Caco-2 (cell line): ENCODE results near the gene ERICH6. TPM values are rescaled to one million over a fixed set of nuclear protein-coding genes. Genes with fewer than 3 reads are reported as not detected.

Experiments used
- BruUV-seq: library from RNA; stranded (reverse); fragments of 400-500 nt; replicated peaks from 2 replicates; lab custom pipeline; 2021; lab: Mats Ljungman, UMichigan
- CTCF ChIA-PET: fragments of 300-600 bp; sonication (Branson Sonifier 250); formaldehyde crosslinking; loops from one replicate; lab custom pipeline; 2022; ENCODE audit warnings: antibody characterized with exemption; lab: Charles Lee
- POLR2A ChIA-PET: fragments of 300-600 bp; sonication (Branson Sonifier 250); formaldehyde crosslinking; loops from one replicate; lab custom pipeline; 2022; ENCODE audit warnings: antibody characterized with exemption; lab: Charles Lee
- DNase-seq, 2 experiments: peaks; one replicate each; pipeline versions ENCODE4 v3.0.0 to v3.0.0-alpha.2; 2020 to 2022
- H3K27me3 ChIP-seq: replicated peaks from 2 replicates; pipeline ENCODE4 v1.6.0; 2011; ENCODE audit warnings: low read length; ENCODE audit not compliant: control insufficient read depth, insufficient read depth
- H3K36me3 ChIP-seq: 2 replicates; pipeline ENCODE4 v1.5.1; 2011; ENCODE audit warnings: low read length; ENCODE audit not compliant: control insufficient read depth, insufficient read depth
- H3K4me1 ChIP-seq: fragments of 250-450 bp; sonication (Bioruptor Pico); 2 replicates; pipeline ENCODE4 v1.5.1; 2020; ENCODE audit warnings: mild to moderate bottlenecking
- H3K4me3 ChIP-seq: 2 replicates; pipeline ENCODE4 v1.5.1; 2011; ENCODE audit warnings: low read depth, mild to moderate bottlenecking, control low read depth, low read length
- H3K9me3 ChIP-seq: fragments of 250-450 bp; sonication (Bioruptor Pico); 2 replicates; pipeline ENCODE4 v1.5.1; 2020; ENCODE audit warnings: mild to moderate bottlenecking, moderate library complexity
- H3K27ac Mint-ChIP-seq: one replicate; pipeline ENCODE4 v1.8.0; 2022; ENCODE audit warnings: mixed read lengths; ENCODE audit not compliant: unreplicated experiment
- H3K27me3 Mint-ChIP-seq: one replicate; pipeline ENCODE4 v1.8.0; 2022; ENCODE audit warnings: mixed read lengths; ENCODE audit not compliant: insufficient read depth, unreplicated experiment
- H3K36me3 Mint-ChIP-seq: one replicate; pipeline ENCODE4 v1.8.0; 2022; ENCODE audit warnings: mild to moderate bottlenecking, mixed read lengths; ENCODE audit not compliant: insufficient read depth, unreplicated experiment
- H3K4me1 Mint-ChIP-seq: one replicate; pipeline ENCODE4 v1.8.0; 2022; ENCODE audit warnings: low read depth, mixed read lengths; ENCODE audit not compliant: unreplicated experiment
- H3K4me3 Mint-ChIP-seq: one replicate; pipeline ENCODE4 v1.8.0; 2022; ENCODE audit warnings: mild to moderate bottlenecking, moderate library complexity, mixed read lengths; ENCODE audit not compliant: unreplicated experiment
- H3K9me3 Mint-ChIP-seq: one replicate; pipeline ENCODE4 v1.8.0; 2022; ENCODE audit warnings: mixed read lengths; ENCODE audit not compliant: unreplicated experiment
- CTCF ChIP-seq, 2 experiments: fragments of 200-600 bp in 1 of 2; IDR thresholded peaks; 1 replicate in 1 of 2; 2 replicates in 1 of 2; pipeline versions ENCODE4 v1.5.1 to v1.8.0; 2011 to 2022; ENCODE audit warnings: antibody characterized with exemption in 1 of 2, control low read depth in 1 of 2, inconsistent platforms in 1 of 2, low read depth in 1 of 2, low read length in 1 of 2, mild to moderate bottlenecking in 1 of 2, moderate library complexity in 1 of 2; ENCODE audit not compliant: insufficient read depth in 1 of 2, severe bottlenecking in 1 of 2, unreplicated experiment in 1 of 2
- intact Hi-C: fragments of 100-400 bp; cut with micrococcal nuclease; formaldehyde crosslinking; loops from one replicate; pipeline ENCODE4 v1.10.0; 2022; ENCODE audit not compliant: unreplicated experiment
- total RNA-seq: library from RNA; stranded (reverse); gene quantifications from 2 replicates; pipeline ENCODE4 v1.2.3, GENCODE V29; 2022

The ERICH6 gene
- total RNA-seq, 1 experiment from 2014 or later: not detected

DNA sequence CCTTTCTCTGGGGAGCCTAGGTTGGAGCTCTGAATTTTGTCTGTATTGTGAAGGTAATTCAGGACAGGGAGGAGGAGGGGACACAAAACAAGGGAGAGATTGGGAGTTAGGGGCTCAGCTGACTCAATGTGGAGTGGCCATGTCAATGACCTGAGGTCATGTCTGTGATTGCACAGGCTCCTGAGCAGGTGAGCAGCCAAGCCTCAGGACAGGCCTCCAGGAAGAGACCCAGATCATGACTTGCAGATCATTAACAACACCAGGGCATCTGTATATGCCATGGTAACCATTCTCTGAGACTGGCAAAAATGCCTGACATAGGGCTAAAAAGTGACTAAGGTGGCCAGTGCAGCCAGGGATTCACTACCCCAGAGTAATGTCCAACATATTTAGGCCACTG lies 20.9 kb downstream of the ERICH6 start:
- H3K36me3 Mint-ChIP-seq: no peaks in the 10 kb centered on the region
- ChIA-PET CTCF (no interaction called here), POLR2A (no interaction called here)
- no peaks in the 10 kb centered on the region for H3K4me1 ChIP-seq
- H3K27me3 ChIP-seq: no peaks in the 10 kb centered on the region
- H3K9me3 Mint-ChIP-seq: no peaks in the 10 kb centered on the region
- no peak overlapping the region for H3K4me3 ChIP-seq
- H3K27ac Mint-ChIP-seq: no peak overlapping the region
- no peak overlapping the region for H3K4me3 Mint-ChIP-seq
- no peak for TF ChIP-seq CTCF (IDR thresholded peaks at IDR 0.05; ENCODE audit: insufficient read depth in 1 of 2, low read depth in 1 of 2, low read length in 1 of 2, severe bottlenecking in 1 of 2, unreplicated experiment in 1 of 2)
- no peaks in the 10 kb centered on the region for H3K4me1 Mint-ChIP-seq
- H3K36me3 ChIP-seq: no peaks in the 10 kb centered on the region
- no peaks in the 10 kb centered on the region for H3K27me3 Mint-ChIP-seq
- DNase-seq: no peak
- H3K9me3 ChIP-seq: no peaks in the 10 kb centered on the region
- no TSS peak for BruUV-seq
- intact Hi-C loops: no loop called here

DNA sequence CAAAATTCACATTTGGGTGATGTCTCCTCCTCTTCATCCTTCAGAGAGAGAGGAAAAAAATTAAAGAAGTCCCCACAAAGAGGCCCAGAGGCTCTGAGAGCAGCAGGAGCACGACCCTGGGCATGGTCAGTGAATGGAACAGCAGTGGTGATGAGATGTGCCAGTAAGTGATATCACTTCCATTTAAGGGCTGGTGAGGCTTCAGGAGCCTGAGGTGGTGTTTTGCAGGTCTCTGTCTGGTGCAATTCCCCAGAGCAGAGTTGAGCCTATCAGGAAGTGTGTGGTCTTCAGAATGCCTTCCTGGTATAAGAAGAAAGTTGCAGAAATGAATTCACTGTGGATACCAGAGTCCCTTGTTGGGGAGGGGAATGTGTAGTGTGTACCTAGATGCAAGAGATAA lies 21.4 kb downstream of the ERICH6 start:
- H3K9me3 ChIP-seq: no peaks in the 10 kb centered on the region
- Mint-ChIP-seq H3K9me3 (no peaks in the 10 kb centered on the region), H3K27me3 (no peaks in the 10 kb centered on the region), H3K27ac (no peak overlapping the region), H3K36me3 (no peaks in the 10 kb centered on the region), H3K4me1 (no peaks in the 10 kb centered on the region), H3K4me3 (no peak overlapping the region)
- no peak overlapping the region for H3K4me3 ChIP-seq
- no peaks in the 10 kb centered on the region for H3K4me1 ChIP-seq
- BruUV-seq: no TSS peak
- H3K27me3 ChIP-seq: no peaks in the 10 kb centered on the region
- CTCF ChIA-PET: no interaction called here
- DNase-seq: no peak
- intact Hi-C loops: no loop called here
- no peaks in the 10 kb centered on the region for H3K36me3 ChIP-seq
- POLR2A ChIA-PET: no interaction called here
- no peak for TF ChIP-seq CTCF (IDR thresholded peaks at IDR 0.05; ENCODE audit: insufficient read depth in 1 of 2, low read depth in 1 of 2, low read length in 1 of 2, severe bottlenecking in 1 of 2, unreplicated experiment in 1 of 2)

- intact Hi-C loops: no loop called here
- Mint-ChIP-seq H3K27ac (no peak overlapping the region), H3K4me3 (no peak overlapping the region), H3K27me3 (no peaks in the 10 kb centered on the region), H3K9me3 (peaks cover 4% of the 10 kb centered on the region), H3K36me3 (no peaks in the 10 kb centered on the region), H3K4me1 (no peaks in the 10 kb centered on the region)
- no peak for TF ChIP-seq CTCF (IDR thresholded peaks at IDR 0.05; ENCODE audit: insufficient read depth in 1 of 2, low read depth in 1 of 2, low read length in 1 of 2, severe bottlenecking in 1 of 2, unreplicated experiment in 1 of 2)
- H3K36me3 ChIP-seq: no peaks in the 10 kb centered on the region
- POLR2A ChIA-PET: no interaction called here
- no peak overlapping the region for H3K4me3 ChIP-seq
- no peak for DNase-seq
- H3K4me1 ChIP-seq: no peaks in the 10 kb centered on the region
- H3K27me3 ChIP-seq: no peaks in the 10 kb centered on the region
- no TSS peak for BruUV-seq
- H3K9me3 ChIP-seq: no peaks in the 10 kb centered on the region; the same call in 1 of the 2 replicates
- CTCF ChIA-PET: no interaction called here
Measured at GRCh38 chr3:150681057-150681456, 22.7 kb downstream of the ERICH6 start.
